Spleen (tissue), 13 donors: ENCODE data around the gene ACTN4. TPM values are rescaled to one million over a fixed set of nuclear protein-coding genes. Genes with fewer than 3 reads are reported as not detected.
"Not testable (repeated sequence)": the region's sequence is repeated elsewhere in the genome, so short reads cannot be mapped to it uniquely, and the experiment has no call there.

Experiments
- DNase-seq: peaks from one replicate; pipeline ENCODE4 v3.0.0-alpha.2; 2020
- H3K27ac ChIP-seq, 8 donors: fragments of 200-600 bp; sonication (generic) in 7 of 8; 1 replicate in 4 of 8; 2 replicates in 4 of 8; pipeline versions ENCODE4 v1.5.0 to v1.8.0; 2016 to 2021; ENCODE audit warnings: inconsistent platforms in 4 of 8, mild to moderate bottlenecking in 4 of 8, moderate library complexity in 1 of 8
- H3K27me3 ChIP-seq, 7 donors: fragments of 200-600 bp; sonication (generic) in 6 of 7; replicated peaks in 1 of 7; 1 replicate in 4 of 7; 2 replicates in 3 of 7; pipeline versions ENCODE4 v1.5.0 to v1.8.0; 2016 to 2021; ENCODE audit warnings: inconsistent platforms in 3 of 7, mild to moderate bottlenecking in 1 of 7
- H3K36me3 ChIP-seq, 6 donors: fragments of 200-600 bp; sonication (generic) in 5 of 6; 1 replicate in 4 of 6; 2 replicates in 2 of 6; pipeline versions ENCODE4 v1.5.0 to v1.8.0; 2016 to 2021; ENCODE audit warnings: inconsistent platforms in 2 of 6
- H3K4me1 ChIP-seq, 6 donors: fragments of 200-600 bp; sonication (generic) in 5 of 6; 1 replicate in 3 of 6; 2 replicates in 3 of 6; pipeline versions ENCODE4 v1.5.0 to v1.8.0; 2016 to 2021; ENCODE audit warnings: inconsistent platforms in 3 of 6
- H3K4me3 ChIP-seq, 8 donors: fragments of 200-600 bp; sonication (generic) in 7 of 8; 1 replicate in 4 of 8; 2 replicates in 4 of 8; pipeline versions ENCODE4 v1.5.0 to v1.8.0; 2016 to 2021; ENCODE audit warnings: inconsistent platforms in 4 of 8, mild to moderate bottlenecking in 4 of 8, moderate library complexity in 2 of 8
- H3K9me3 ChIP-seq, 8 donors: fragments of 200-600 bp; sonication (generic) in 7 of 8; 1 replicate in 4 of 8; 2 replicates in 4 of 8; pipeline versions ENCODE4 v1.5.0 to v1.8.0; 2016 to 2021; ENCODE audit warnings: inconsistent platforms in 4 of 8
- CTCF ChIP-seq, 11 experiments: fragments of 200-600 bp in 7 of 11; fragments of 450-650 bp in 4 of 11; sonication (generic) in 4 of 11; IDR thresholded peaks in 8 of 11; conservative IDR thresholded peaks in 3 of 11; 1 replicate in 7 of 11; 2 replicates in 4 of 11; pipeline versions ENCODE4 v1.4.0 to v1.8.0; 2016 to 2021; ENCODE audit warnings: antibody characterized with exemption in 11 of 11, inconsistent platforms in 4 of 11, mild to moderate bottlenecking in 1 of 11
- POLR2A ChIP-seq, 3 donors: fragments of 450-650 bp; IDR thresholded peaks; one replicate each; pipeline ENCODE4 v1.5.1; 2017; ENCODE audit warnings: antibody characterized with exemption in 3 of 3, mild to moderate bottlenecking in 1 of 3
- POLR2AphosphoS5 ChIP-seq, 3 donors: sonication (generic); formaldehyde crosslinking; IDR thresholded peaks; one replicate each; pipeline ENCODE4 v1.5.1; 2017; ENCODE audit warnings: antibody characterized with exemption in 3 of 3
- WGBS, 5 donors: extraction: QIAGEN DNeasy Blood & Tissue Kit in 3 of 5; methylation state at CpG; one replicate each; pipeline versions ENCODE4 v1.1.5 to v1.1.7; 2013 to 2018; 5-methylcytosine and 5-hydroxymethylcytosine counted together
- intact Hi-C: fragments of 100-400 bp; cut with DNase I; formaldehyde crosslinking; loops from one replicate; pipeline ENCODE4 v1.15.0; 2023; ENCODE audit warnings: low total_unique reads
- long read RNA-seq, 2 donors: transcript quantifications; one replicate each; lab custom pipeline, GENCODE V29; 2026
- polyA plus RNA-seq, 3 donors: library from polyadenylated mRNA; stranded (reverse); fragments of 200-250 nt; gene quantifications; one replicate each; pipeline ENCODE4 v1.2.1, GENCODE V29; 2013
- total RNA-seq, 7 donors: library from RNA; depleted of rRNA in 3 of 7; stranded (reverse); fragments of >200 nt in 3 of 7; fragmentation: NEBNext Ultra II Directional in 4 of 7; extraction: Animal tissue kit (Norgen Biotek cat#: 25700) in 4 of 7; gene quantifications; one replicate each; pipeline versions ENCODE4 v1.1.0 to v1.2.1, GENCODE V29; 2016 to 2021
- donor health status: healthy with polysubstance abuse.
- donor health status: DM: no; HTN: no; CAD: no; lungs with moderate emphysema.
- donor health status: DM: no; HTN: no; CAD: no.
- donor health status: Bipolar disorder and iron deficiency.
- donor health status: healthy.
- donor health status: DM: no; HTN: no; CAD: no.
- donor health status: DM: yes; HTN: yes; CAD: no.

The ACTN4 gene
- 100 to 1,000 TPM; 360 to 621 (median 487) TPM for total RNA-seq
- polyA plus RNA-seq, result 100 to 1,000 TPM in 1 of 3 donors, 10 to 100 TPM in 2; 39.3 to 185 (median 51.2) TPM
- long read RNA-seq, donor 1, full-length matches to known transcripts, result 29 of 73 reads
- long read RNA-seq, donor 1, partial matches to known transcripts, result 44 of 73 reads
- long read RNA-seq, donor 1, other reads (novel, unspliced or antisense), result 0 of 73 reads
- long read RNA-seq, donor 2, full-length matches to known transcripts, result 23 of 54 reads
- long read RNA-seq, donor 2, partial matches to known transcripts, result 31 of 54 reads
- long read RNA-seq, donor 2, other reads (novel, unspliced or antisense), result 0 of 54 reads

GRCh38 chr19:38647368-38647965, at the start of gene ACTN4:
TSS of gene ACTN4 (plus strand) at chr19:38647649. CDS start at chr19:38647746, 97 bp downstream.
- TF ChIP-seq POLR2AphosphoS5 (IDR thresholded peaks at IDR 0.05) (peak; percentile 99), POLR2A (IDR thresholded peaks at IDR 0.05) (peak; percentile 63 to 94 (median 93)), CTCF (IDR thresholded peaks at IDR 0.05 in 8 of 11, conservative IDR thresholded peaks at IDR 0.05 in 3 of 11) (peak in 1 of 11 experiments; percentile 14)
- Histone ChIP-seq H3K4me3 (peak within 1 kb of the TSS; percentile 76 to 94 (median 86)), H3K9me3 (no peaks in the 10 kb centered on the region), H3K27ac (peak within 1 kb of the TSS; percentile 80 to 94 (median 92)), H3K27me3 (no peaks in the 10 kb centered on the region), H3K36me3 (no peaks in the 10 kb centered on the region), H3K4me1 (peaks cover 26 to 58% (median 42%) of the 10 kb centered on the region in 6 donors)
- intact Hi-C loops, result no loop called here
- 0 to 1% (median 0%) methylated on average over 19 to 77 of the region's 77 CpGs for WGBS, 5 donors
- DNase-seq, result peak; percentile 100

GRCh38 chr19:38599722-38600121, 47.7 kb upstream of the ACTN4 start:
- TF ChIP-seq POLR2A (IDR thresholded peaks at IDR 0.05), result no peak
- peak in 1 of 3 donors; percentile 13 for TF ChIP-seq POLR2AphosphoS5 (IDR thresholded peaks at IDR 0.05)
- WGBS, 5 donors, result 90 to 97% (median 93%) methylated on average over 11 of the region's 11 CpGs

GRCh38 chr19:38602856-38603255, 44.6 kb upstream of the ACTN4 start:
- H3K36me3 ChIP-seq, result peaks cover 0 to 83% (median 17%) of the 10 kb centered on the region in 6 donors
- H3K27me3 ChIP-seq, intact Hi-C loops, H3K9me3 ChIP-seq, H3K27ac ChIP-seq, DNase-seq, H3K4me3 ChIP-seq, H3K4me1 ChIP-seq: not testable (repeated sequence)
- WGBS, 5 donors, result 94 to 98% (median 96%) methylated on average over 5 of the region's 5 CpGs

More at GRCh38 chr19:38599722-38600121, 47.7 kb upstream of the ACTN4 start:
- intact Hi-C loops, result no loop called here
- no peak for DNase-seq
- Histone ChIP-seq H3K4me1 (peaks cover 0 to 8% (median 0%) of the 10 kb centered on the region in 6 donors), H3K4me3 (no peak overlapping the region), H3K36me3 (peaks cover 0 to 83% (median 23%) of the 10 kb centered on the region in 6 donors), H3K27me3 (no peaks in the 10 kb centered on the region), H3K9me3 (no peaks in the 10 kb centered on the region), H3K27ac (no peak overlapping the region)

- Histone ChIP-seq H3K4me1 (no peaks in the 10 kb centered on the region), H3K27me3 (no peaks in the 10 kb centered on the region), H3K36me3 (peaks cover 0 to 89% (median 33%) of the 10 kb centered on the region in 6 donors), H3K9me3 (no peaks in the 10 kb centered on the region), H3K4me3 (no peak overlapping the region), H3K27ac (no peak overlapping the region)
- DNase-seq, result no peak
- TF ChIP-seq POLR2AphosphoS5 (IDR thresholded peaks at IDR 0.05), result no peak
- no peak for TF ChIP-seq POLR2A (IDR thresholded peaks at IDR 0.05)
- no peak for TF ChIP-seq CTCF (IDR thresholded peaks at IDR 0.05 in 8 of 11, conservative IDR thresholded peaks at IDR 0.05 in 3 of 11)
- intact Hi-C loops, result no loop called here
- 92 to 98% (median 94%) methylated on average over 6 of the region's 6 CpGs for WGBS, 5 donors
Observed at GRCh38 chr19:38606131-38606530, 41.3 kb upstream of the ACTN4 start.

GRCh38 chr19:38614289-38614688, 33.2 kb upstream of the ACTN4 start:
- Histone ChIP-seq H3K4me1 (peaks cover 0 to 64% (median 35%) of the 10 kb centered on the region in 6 donors), H3K27ac (no peak overlapping the region), H3K4me3 (no peak overlapping the region), H3K27me3 (no peaks in the 10 kb centered on the region), H3K36me3 (peaks cover 0 to 64% (median 28%) of the 10 kb centered on the region in 6 donors), H3K9me3 (no peaks in the 10 kb centered on the region)
- TF ChIP-seq CTCF (IDR thresholded peaks at IDR 0.05 in 8 of 11, conservative IDR thresholded peaks at IDR 0.05 in 3 of 11) (no peak), POLR2A (IDR thresholded peaks at IDR 0.05) (no peak), POLR2AphosphoS5 (IDR thresholded peaks at IDR 0.05) (no peak)
- 74 to 94% (median 83%) methylated on average over 3 of the region's 3 CpGs for WGBS, 5 donors
- no peak for DNase-seq
- intact Hi-C loops, result no loop called here
